ENCODE data around the gene VIL1.

Gene VIL1

DNA sequence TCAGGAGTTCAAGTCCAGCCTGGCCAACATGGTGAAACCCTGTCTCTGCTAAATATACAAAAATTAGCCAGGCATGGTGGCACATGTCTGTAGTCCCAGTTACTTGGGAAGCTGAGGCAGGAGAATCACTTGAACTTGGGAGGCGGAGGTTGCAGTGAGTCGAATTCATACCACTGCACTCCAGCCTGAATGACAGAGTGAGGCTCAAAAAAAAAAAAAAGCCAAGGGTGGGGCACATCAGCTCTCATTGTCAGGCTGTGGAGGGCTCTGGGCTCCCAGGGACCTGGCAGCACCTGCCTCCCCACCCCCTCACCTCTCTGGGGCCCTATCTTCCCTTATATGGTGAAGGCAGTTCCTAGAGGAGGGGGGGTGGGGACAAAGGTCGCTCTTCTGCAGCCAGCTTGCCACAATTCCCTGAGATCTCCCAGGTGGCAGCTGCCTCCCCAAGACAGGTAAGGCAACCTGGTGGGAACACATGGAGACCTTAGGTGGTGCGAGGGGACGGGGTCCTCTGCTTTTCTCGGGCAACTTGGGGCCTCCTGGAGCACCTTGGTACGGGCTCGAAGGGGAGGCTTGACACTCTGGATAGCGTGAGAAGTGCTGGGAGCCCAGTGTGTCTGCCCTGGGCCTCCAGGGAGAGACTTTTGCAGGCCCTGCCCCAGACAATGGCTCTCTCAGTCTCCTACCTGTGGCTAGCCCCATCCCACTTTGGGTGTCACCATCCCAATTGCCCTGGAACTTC, at the start of gene VIL1:
Gene VIL1, plus strand, starts transcription at position 407 of the 742 bp plus-strand sequence. CDS start 4,656 bp downstream, outside the sequence.
- DNase-seq: no peak

DNA sequence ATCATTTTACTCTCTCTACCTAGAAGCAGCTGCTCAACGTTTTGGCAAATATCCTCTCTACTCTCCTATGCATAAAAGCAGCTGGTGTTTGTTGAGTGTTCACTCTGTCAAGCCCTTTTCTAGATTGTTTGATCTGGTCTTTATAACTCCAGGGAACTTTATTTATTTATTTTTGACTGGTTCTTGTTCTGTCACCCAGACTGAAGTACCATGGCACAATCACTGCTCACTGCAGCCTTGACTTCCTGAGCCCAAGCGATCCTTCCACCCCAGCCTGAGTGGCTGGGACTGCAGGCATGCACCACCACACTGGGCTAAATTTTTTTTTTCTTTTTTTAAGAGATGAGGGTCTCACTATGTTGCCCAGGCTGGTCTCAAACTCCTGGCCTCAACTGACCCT, 49.6 kb upstream of the VIL1 start:
- DNase-seq: no peak

DNA sequence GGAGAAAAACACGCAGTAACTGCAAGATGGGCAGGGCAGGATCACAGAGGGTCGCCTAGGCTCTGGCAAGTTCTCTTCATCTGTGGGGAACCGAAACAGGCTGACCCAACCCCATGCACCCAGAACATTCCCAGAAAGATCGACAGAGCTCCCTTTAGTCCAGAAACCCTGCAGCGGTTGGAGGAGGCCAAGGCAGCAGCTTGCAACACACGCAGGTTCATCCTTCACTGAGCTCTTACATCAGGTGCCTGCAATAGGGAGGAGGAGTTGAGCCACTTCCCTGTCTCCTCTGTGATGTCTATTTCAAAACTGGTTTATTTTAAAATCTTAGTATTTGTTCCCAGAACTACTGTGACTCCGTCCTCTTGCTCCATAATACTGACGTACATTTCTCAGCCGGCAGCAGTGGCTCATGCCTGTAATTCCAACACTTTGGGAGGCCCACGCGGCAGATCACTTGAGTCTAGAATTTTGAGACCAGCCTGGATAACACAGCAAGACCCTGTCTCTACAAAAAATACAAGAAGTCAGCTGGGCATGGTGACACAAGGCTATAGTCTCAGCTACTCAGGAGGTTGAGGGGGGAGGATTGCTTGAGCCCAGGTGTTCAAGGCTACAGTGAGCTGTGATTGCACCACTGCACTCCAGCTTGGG, 48.4 kb upstream of the VIL1 start:
- DNase-seq: no peak

DNA sequence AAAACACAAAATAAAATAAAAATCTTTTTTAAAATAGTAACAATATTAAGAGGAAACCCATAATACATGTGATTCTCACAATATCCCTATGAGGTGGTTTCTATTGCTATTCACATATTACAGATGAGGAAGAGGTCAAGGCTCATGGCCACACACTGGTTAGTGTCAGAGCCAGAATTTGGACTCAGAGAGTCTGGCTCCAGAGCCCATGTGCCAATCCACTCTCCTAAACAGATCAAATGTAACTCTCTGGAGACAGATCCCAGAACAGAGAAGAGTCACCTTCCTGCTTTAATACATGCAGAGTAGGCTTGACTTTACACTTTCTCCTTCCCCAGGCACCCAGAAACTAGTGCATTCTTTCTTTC, 47.0 kb upstream of the VIL1 start:
- DNase-seq: no peak

DNA sequence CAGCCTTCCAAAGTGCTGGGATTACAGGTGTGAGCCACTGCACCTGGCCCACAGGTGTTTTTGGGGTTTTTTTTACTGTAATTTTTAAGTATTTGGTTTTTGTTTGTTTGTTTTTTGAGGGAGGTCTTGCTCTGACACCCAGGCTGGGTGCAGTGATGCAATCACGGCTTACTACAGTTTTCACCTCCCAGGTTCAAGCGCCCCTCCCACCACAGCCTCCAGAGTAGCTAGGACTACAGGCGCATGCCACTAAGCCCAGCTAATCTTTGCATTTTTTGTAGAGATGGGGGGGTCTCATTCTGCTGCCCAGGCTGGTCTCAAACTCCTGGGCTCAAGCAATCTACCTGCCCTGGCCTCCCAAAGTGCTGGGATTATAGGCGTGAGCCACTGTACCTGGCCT, 44.1 kb upstream of the VIL1 start:
- no peak for DNase-seq

DNA sequence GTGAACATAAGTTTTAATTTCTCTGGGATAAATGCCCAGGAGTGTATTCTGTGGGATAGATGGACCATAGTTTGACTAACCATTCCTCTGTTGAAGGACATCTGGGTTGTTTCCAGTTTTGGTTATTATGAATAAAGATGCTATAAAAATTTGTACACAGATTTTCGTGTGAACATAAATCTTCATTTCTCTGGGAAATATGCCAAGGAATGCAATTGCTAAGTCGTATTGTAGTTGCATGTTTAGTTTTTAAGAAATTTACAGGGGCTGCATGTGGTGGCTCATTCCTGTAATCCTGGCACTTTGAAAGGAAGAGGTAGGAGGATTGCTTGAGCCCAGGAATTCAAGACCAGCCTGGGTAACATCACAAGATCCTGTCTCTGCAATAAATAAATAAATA, 43.7 kb upstream of the VIL1 start:
- no peak for DNase-seq

DNA sequence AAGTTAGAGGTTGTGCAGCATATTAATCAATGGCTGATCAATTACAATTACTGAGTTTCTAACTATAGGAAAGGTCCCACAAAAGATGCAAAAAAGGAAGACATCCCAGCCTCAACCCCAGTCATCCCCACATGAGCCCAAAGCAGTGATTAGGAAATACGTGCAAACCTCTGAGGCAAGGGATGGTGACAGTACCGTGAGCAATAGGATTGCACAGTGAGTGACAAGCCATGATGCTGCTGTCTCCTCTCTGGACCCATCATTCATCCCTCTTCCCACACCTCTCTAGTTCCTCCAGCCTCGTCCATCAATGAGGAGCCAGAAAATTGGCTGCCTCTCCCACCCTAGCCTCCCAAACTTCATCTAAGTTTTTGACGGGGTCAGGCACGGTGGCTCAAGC, 40.9 kb upstream of the VIL1 start:
- DNase-seq: no peak

DNA sequence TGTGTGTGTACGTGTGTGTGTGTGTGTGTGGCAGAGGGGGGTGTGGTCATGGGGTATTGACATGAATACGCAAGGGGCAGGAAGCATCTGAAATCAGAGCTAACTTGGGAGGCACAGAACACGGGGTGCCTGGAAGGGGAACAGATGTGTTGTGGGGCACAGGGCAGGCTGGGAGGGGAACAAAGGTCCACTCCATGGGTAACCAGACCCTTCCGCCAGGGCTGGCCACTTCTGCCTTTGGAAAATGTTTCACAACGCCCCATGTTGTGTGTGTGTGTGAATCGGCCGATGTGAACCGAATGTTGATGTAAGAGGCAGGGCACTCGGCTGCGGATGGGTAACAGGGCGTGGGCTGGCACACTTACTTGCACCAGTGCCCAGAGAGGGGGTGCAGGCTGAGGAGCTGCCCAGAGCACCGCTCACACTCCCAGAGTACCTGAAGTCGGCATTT, 37.0 kb upstream of the VIL1 start, which contains the start of gene SLC11A1:
Gene SLC11A1, plus strand, starts transcription at position 358 of the 451 bp plus-strand sequence. CDS start 96 bp downstream, outside the sequence.
- DNase-seq: no peak

DNA sequence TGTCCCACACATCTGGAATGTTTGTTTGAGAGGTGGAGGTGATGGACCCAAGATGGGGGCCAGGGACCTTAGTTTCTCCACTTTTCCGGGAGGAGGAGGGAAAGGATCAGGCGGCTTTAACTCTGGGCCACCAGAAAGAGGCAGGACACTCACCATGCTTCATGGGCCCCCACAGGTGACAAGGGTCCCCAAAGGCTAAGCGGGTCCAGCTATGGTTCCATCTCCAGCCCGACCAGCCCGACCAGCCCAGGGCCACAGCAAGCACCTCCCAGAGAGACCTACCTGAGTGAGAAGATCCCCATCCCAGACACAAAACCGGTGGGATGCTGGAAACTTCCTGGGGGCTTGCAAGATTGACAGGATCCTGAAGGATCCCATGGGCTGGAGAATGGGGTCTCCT, 36.1 kb upstream of the VIL1 start:
- no peak for DNase-seq

DNA sequence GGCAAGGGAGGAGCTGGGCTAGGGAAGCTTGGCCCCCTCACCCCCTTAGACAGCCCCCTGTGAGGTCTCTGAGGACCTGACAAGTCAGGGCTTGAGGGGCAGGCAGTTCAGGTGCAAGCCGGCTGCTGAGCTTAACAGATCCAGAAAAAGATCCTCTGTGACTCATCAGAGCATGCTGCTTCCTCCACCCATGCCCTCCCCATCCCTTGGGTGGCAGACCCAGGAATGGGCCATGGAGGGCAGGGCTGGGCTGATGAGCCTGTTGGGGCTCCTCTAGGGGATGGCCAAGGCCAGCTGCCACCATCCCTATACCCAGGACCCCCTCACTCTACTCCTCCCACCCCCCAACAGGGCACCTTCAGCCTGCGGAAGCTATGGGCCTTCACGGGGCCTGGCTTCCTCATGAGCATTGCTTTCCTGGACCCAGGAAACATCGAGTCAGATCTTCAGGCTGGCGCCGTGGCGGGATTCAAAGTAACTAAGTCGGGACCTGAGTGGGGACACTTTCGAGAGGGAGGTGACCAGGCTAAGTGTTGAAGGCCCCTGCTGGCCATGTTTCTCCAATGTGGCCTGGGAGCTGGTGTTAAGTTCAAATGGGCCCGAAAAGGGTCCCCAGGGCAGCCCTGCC, 34.9 kb upstream of the VIL1 start:
- no peak for DNase-seq

DNA sequence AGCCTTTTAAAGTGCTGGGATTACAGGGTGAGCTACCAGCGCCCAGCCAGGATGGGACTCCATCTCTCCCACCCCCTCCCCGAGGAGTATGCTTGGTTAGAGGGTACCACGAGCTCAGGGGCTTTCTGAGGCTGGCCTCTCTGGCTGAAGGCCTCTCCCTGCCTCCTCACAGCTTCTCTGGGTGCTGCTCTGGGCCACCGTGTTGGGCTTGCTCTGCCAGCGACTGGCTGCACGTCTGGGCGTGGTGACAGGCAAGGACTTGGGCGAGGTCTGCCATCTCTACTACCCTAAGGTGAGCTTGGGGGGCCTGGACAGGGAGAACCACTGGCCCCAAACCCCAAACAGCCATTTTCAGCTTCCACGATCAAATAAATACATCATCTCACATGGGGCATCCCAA, 33.9 kb upstream of the VIL1 start:
- DNase-seq: no peak

DNA sequence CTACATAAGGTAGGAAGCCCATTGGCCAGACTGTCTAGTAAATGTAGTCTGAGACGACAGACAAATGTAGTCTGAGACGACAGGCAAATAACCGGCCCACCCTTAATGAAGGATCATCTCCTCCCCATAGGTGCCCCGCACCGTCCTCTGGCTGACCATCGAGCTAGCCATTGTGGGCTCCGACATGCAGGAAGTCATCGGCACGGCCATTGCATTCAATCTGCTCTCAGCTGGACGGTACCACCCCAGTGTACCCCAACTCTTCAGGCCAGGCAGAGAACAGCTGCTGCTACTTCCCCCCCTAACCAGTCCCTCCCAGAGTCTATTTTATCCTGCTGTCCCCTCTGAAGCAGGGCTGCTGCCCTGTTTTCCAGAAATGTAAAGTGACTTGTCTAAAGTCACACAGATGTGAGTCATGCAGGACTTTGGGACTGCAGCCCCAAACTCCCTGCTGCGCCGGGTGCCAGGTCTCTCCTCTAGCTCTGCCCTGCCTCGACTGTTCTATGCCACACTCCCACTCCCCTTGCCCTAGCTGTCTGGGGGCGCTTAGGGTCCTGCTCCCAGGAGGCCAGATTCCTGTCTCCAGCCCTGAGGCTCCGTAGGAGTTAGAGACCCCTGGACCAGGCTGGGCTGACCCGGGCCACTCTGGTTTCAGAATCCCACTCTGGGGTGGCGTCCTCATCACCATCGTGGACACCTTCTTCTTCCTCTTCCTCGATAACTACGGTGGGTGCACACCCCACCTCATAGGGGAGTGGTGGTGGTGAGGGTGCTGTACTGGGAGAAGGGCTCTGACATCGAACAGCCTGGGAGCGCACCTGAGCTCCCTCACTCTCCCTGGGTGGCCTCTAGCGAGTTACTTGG, 32.2 kb upstream of the VIL1 start:
- DNase-seq: no peak

DNA sequence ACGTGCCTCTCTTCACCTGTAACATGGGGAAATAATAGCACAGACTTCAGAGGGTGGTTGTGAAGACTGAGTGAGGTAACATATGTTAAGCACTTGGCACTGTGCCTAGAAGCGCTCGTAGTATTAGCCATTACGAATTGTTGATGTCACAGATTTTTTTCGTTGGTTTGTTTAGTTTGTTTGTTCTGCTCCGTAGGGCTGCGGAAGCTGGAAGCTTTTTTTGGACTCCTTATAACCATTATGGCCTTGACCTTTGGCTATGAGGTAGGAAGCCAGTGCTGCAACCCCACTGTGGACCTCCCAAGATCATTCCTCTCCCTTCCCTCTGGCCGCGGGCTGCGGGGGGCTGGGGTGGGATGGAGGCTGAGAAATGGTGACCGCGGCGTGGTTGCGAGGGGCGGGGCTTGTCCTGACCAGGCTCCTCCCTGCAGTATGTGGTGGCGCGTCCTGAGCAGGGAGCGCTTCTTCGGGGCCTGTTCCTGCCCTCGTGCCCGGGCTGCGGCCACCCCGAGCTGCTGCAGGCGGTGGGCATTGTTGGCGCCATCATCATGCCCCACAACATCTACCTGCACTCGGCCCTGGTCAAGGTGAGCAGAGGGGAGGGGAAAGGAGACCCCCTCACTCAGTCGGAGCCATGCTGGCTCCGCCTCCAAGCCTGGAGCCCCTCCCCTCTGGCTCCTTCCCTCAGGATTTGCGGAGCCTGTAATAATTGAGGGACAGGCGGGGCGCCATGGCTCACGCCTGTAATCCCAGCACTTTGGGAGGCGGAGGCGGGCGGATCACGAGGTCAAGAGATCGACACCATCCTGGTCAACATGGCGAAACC, 31.3 kb upstream of the VIL1 start:
- no peak for DNase-seq

DNA sequence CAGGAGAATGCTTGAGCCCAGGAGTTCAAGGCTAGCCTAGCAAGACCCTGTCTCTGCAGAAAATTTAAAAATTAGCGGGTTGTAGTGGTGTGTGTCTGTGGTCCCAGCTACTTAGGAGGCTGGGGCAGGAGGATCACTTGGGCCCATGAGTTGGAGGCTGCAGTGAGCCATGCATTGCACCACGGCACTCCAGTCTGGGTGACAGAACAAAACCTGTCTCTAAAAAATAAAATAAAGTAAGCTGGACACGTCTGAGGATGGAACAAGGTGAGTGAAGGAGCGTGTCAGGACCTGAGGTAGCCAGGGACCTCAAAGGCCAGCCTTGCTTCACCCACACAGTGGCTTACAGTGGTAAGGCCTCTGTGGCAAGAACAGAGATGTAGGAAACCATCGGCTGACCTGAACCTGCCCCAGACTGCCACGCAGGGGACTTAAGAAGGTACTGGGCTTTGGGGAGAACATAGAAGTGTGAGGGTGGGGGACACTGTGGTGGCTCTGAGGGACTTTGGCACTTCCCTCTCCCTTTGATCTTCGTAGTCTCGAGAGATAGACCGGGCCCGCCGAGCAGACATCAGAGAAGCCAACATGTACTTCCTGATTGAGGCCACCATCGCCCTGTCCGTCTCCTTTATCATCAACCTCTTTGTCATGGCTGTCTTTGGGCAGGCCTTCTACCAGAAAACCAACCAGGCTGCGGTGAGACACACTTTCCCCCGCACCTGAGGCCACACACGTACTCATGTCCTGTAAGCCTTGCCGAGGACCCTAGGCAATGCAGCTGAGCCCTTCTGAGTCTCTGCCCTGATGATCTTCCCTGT, 29.4 kb upstream of the VIL1 start:
- no peak for DNase-seq

DNA sequence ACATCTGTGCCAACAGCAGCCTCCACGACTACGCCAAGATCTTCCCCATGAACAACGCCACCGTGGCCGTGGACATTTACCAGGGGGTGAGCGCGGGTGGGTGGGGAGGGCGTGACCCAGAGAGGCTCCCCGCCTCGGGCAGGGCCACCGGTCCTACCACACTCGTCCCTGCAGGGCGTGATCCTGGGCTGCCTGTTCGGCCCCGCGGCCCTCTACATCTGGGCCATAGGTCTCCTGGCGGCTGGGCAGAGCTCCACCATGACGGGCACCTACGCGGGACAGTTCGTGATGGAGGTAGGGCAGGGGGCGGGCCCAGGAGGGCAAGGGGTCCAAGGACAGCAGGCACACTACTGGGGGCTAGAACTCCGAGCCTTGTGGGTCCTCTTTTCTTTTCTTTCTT, 27.7 kb upstream of the VIL1 start:
- DNase-seq: no peak

DNA sequence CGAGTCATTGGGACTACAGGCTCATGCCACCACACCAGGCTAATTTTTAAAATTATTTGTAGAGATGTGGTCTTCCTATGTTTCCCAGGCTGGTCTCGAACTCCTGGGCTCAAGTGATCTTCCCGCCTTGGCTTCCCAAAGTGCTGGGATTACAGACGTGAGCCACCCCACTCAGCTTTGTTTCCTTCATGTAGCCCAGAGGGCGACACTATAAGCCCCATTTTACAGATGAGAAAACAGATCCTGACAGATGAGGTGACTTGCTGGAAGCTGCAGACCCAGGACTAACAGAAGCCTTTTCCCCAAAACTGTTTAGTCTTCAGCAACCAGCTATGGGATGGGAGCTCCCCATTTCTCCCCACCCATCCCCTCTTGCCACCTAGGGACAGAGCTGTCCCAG, 26.5 kb upstream of the VIL1 start:
- DNase-seq: no peak

DNA sequence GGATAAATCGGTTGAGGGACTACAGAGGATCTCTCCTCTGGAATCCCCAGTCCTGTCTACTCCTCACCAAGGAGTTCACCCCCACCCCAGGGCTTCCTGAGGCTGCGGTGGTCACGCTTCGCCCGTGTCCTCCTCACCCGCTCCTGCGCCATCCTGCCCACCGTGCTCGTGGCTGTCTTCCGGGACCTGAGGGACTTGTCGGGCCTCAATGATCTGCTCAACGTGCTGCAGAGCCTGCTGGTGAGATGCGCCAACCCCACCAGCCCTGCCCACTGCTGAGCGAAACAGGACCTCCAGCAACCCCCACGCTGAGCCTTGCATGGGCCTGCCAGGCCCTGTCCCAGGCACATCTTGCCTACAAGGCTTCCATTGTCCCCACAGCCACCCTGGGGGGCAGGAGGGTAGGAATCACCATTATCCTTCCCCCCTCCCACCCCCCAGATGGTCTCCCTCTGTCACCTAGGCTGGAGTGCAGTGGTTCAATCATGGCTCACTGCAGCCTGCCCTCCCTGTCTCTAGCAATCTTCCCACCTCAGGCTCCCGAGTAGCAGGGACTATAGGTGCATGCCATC, 25.9 kb upstream of the VIL1 start:
- DNase-seq: no peak

DNA sequence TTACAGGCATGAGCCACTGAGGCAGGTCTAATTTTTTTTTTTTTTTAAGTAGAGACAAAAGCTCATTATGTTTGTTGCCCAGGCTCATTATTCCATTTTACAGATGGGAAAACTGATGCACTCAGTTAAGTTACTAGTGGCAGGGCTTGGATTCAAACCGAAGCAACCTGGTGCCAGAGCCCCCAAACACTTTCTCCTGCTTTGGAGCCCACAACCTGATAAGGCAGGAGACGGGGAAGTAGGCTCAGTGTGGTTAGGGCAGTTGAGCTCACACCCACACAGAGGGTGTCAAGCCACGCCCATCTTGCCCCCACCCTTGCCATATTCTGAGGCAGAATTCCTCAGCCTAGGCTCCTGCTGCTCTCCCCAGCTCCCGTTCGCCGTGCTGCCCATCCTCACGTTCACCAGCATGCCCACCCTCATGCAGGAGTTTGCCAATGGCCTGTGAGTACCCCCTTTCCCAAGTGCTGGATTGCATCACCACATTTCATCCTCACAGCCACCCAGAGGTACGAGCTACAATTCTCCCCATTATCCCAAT, 25.1 kb upstream of the VIL1 start:
- DNase-seq: no peak

DNA sequence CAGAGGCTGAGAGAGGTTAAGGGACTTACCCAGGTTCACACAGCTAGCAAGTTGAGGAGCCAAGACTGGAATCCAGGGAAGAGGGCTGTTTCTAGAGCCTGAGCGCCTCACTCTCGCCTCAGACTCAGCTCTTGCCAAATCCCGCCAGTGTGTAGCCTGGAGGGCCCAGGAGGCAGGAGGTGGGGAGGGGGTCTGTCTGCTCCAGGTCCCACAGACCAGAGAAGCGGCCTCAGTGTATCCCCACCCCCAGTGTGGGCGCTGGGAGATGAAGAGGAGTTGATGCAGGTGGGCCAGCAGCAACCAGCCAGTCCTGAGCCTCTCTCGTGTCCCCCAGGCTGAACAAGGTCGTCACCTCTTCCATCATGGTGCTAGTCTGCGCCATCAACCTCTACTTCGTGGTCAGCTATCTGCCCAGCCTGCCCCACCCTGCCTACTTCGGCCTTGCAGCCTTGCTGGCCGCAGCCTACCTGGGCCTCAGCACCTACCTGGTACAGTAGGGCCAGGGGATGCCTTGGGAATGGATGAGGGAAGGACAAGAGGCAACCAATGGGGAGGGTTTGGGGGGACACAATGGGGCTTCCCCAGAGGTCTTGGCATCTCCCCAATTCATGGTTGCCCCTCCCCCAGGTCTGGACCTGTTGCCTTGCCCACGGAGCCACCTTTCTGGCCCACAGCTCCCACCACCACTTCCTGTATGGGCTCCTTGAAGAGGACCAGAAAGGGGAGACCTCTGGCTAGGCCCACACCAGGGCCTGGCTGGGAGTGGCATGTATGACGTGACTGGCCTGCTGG, 24.4 kb upstream of the VIL1 start:
- DNase-seq: no peak

DNA sequence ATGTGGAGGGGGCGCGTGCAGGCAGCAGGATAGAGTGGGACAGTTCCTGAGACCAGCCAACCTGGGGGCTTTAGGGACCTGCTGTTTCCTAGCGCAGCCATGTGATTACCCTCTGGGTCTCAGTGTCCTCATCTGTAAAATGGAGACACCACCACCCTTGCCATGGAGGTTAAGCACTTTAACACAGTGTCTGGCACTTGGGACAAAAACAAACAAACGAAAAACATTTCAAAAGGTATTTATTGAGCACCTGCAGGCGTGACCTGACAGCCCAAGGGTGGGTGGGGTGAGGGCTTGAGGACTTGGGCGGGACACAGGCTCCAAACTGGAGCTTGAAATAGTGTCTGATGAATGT, 23.9 kb upstream of the VIL1 start:
- DNase-seq: no peak

Measured in activated T-cell treated with anti-CD3 and anti-CD28 coated beads for 4 hours (primary cell).